GM23338 (cell line): ENCODE results near the gene TAF7. TPM values are rescaled to one million over a fixed set of nuclear protein-coding genes. Genes with fewer than 3 reads are reported as not detected.

Source experiments
- ATAC-seq: fragments of 200-7000 bp; cut with Tn5 transposase; 3 replicates; pipeline ENCODE4 v1.9.1; 2020
- DNase-seq: peaks from one replicate; pipeline ENCODE4 v3.0.0-alpha.2; 2015; ENCODE audit warnings: low spot score
- H2AFZ ChIP-seq: fragments of 200-600 bp; sonication (generic); 2 replicates; pipeline ENCODE4 v1.8.0; 2016; ENCODE audit warnings: antibody characterized with exemption, mild to moderate bottlenecking, moderate library complexity
- H3F3A ChIP-seq: fragments of 200-600 bp; sonication (generic); replicated peaks from 2 replicates; pipeline ENCODE4 v1.8.0; 2017; ENCODE audit warnings: antibody characterized with exemption, mixed run types, low read depth
- H3K27ac ChIP-seq: fragments of 200-600 bp; sonication (generic); 2 replicates; pipeline ENCODE4 v1.6.1; 2016; ENCODE audit warnings: low read depth
- H3K27me3 ChIP-seq: fragments of 200-600 bp; sonication (generic); 2 replicates; pipeline ENCODE4 v1.8.0; 2016; ENCODE audit warnings: mild to moderate bottlenecking, mixed run types, moderate library complexity; ENCODE audit not compliant: insufficient read depth
- H3K36me3 ChIP-seq: fragments of 200-600 bp; sonication (generic); 2 replicates; pipeline ENCODE4 v1.8.0; 2016; ENCODE audit warnings: mild to moderate bottlenecking; ENCODE audit not compliant: insufficient read depth
- H3K4me1 ChIP-seq: fragments of 200-600 bp; sonication (generic); 2 replicates; pipeline ENCODE4 v1.8.0; 2016; ENCODE audit warnings: mild to moderate bottlenecking, moderate library complexity; ENCODE audit not compliant: insufficient read depth
- H3K4me2 ChIP-seq: fragments of 200-600 bp; sonication (generic); 2 replicates; pipeline ENCODE4 v1.7.1; 2017; ENCODE audit warnings: mixed run types
- H3K4me3 ChIP-seq: fragments of 200-600 bp; sonication (generic); 2 replicates; pipeline ENCODE4 v1.6.1; 2016; ENCODE audit warnings: mixed run types
- H3K79me2 ChIP-seq: fragments of 200-600 bp; sonication (generic); replicated peaks from 2 replicates; pipeline ENCODE4 v1.8.0; 2017; ENCODE audit warnings: mild to moderate bottlenecking; ENCODE audit not compliant: insufficient read depth
- H3K9me2 ChIP-seq: fragments of 200-600 bp; sonication (generic); 2 replicates; pipeline ENCODE4 v1.8.0; 2017; ENCODE audit not compliant: insufficient read depth
- H4K20me1 ChIP-seq: fragments of 200-600 bp; sonication (generic); replicated peaks from 2 replicates; pipeline ENCODE4 v1.8.0; 2017; ENCODE audit warnings: mild to moderate bottlenecking; ENCODE audit not compliant: insufficient read depth
- H3K27ac Mint-ChIP-seq: 2 replicates; pipeline ENCODE4 v1.8.0; 2020; ENCODE audit warnings: inconsistent platforms, mild to moderate bottlenecking, moderate library complexity, mixed read lengths
- H3K27me3 Mint-ChIP-seq: 3 replicates; pipeline ENCODE4 v1.8.0; 2022; ENCODE audit warnings: low read depth, mild to moderate bottlenecking, moderate library complexity, mixed read lengths, inconsistent platforms; ENCODE audit not compliant: insufficient read depth, poor library complexity
- H3K36me3 Mint-ChIP-seq: 3 replicates; pipeline ENCODE4 v1.8.0; 2021; ENCODE audit warnings: low read depth, mild to moderate bottlenecking, inconsistent platforms, moderate library complexity, mixed read lengths
- H3K4me1 Mint-ChIP-seq: 3 replicates; pipeline ENCODE4 v1.8.0; 2020; ENCODE audit warnings: mild to moderate bottlenecking, inconsistent platforms, mixed read lengths
- H3K4me3 Mint-ChIP-seq: 3 replicates; pipeline ENCODE4 v1.8.0; 2021; ENCODE audit warnings: moderate library complexity, mild to moderate bottlenecking, inconsistent platforms, mixed read lengths
- H3K9me3 Mint-ChIP-seq: 3 replicates; pipeline ENCODE4 v1.8.0; 2020; ENCODE audit warnings: moderate library complexity, mild to moderate bottlenecking, inconsistent platforms, mixed read lengths
- CREB1 ChIP-seq: fragments of 250-450 bp; sonication (Bioruptor Pico); IDR thresholded peaks from 2 replicates; pipeline ENCODE4 v1.5.0; 2020; ENCODE audit warnings: low read depth, mild to moderate bottlenecking, moderate library complexity
- CTCF ChIP-seq, 2 experiments: fragments of 200-600 bp in 1 of 2; sonication (generic) in 1 of 2; conservative IDR thresholded peaks; 2 replicates each; pipeline versions ENCODE4 v1.5.1 to v1.6.1; 2016 to 2017; ENCODE audit warnings: antibody characterized with exemption in 2 of 2, low read depth in 2 of 2, mild to moderate bottlenecking in 2 of 2, moderate library complexity in 1 of 2
- ETS1 ChIP-seq: IDR thresholded peaks from 2 replicates; pipeline ENCODE4 v1.6.1; 2016; ENCODE audit warnings: antibody characterized with exemption
- EZH2 ChIP-seq: fragments of 200-600 bp; sonication (generic); IDR thresholded peaks from one replicate; pipeline ENCODE4 v1.8.0; 2017; ENCODE audit warnings: antibody characterized with exemption, mild to moderate bottlenecking, low read depth; ENCODE audit not compliant: unreplicated experiment
- EZH2phosphoT487 ChIP-seq: fragments of 200-600 bp; sonication (generic); IDR thresholded peaks from one replicate; pipeline ENCODE4 v1.8.1; 2018; ENCODE audit warnings: antibody characterized with exemption; ENCODE audit not compliant: unreplicated experiment
- NANOG ChIP-seq: IDR thresholded peaks from 2 replicates; pipeline ENCODE4 v1.6.1; 2016; ENCODE audit warnings: antibody characterized with exemption, borderline replicate concordance
- POLR2AphosphoS5 ChIP-seq: IDR thresholded peaks from 2 replicates; pipeline ENCODE4 v1.6.1; 2016; ENCODE audit warnings: antibody characterized with exemption, low read depth
- REST ChIP-seq: IDR thresholded peaks from one replicate; pipeline ENCODE4 v1.6.1; 2018; ENCODE audit warnings: antibody characterized with exemption; ENCODE audit not compliant: unreplicated experiment
- STAT1 ChIP-seq: IDR thresholded peaks from one replicate; pipeline ENCODE4 v1.6.1; 2016; ENCODE audit warnings: antibody characterized with exemption; ENCODE audit not compliant: unreplicated experiment
- ZNF114 ChIP-seq: fragments of 250-450 bp; sonication (Bioruptor Pico); IDR thresholded peaks from 2 replicates; pipeline ENCODE4 v1.5.0; 2020; ENCODE audit warnings: mild to moderate bottlenecking, moderate library complexity
- ZNF331 ChIP-seq: fragments of 250-450 bp; sonication (Bioruptor Pico); IDR thresholded peaks from 2 replicates; pipeline ENCODE4 v1.5.0; 2020; ENCODE audit warnings: low read depth, mild to moderate bottlenecking, moderate library complexity
- ZNF462 ChIP-seq: fragments of 250-450 bp; sonication (Bioruptor Pico); IDR thresholded peaks from 2 replicates; pipeline ENCODE4 v1.5.0; 2020; ENCODE audit warnings: mild to moderate bottlenecking, moderate library complexity
- long read RNA-seq: library from polyadenylated mRNA; unstranded; transcript quantifications from one replicate; pipeline ENCODE4 v2.0.0, GENCODE V29; 2020; ENCODE audit not compliant: unreplicated experiment
- polyA plus RNA-seq: library from polyadenylated mRNA; unstranded; fragments of >200 nt; fragmentation: Nextera tagmentation; extraction: Ambion mirVana; gene quantifications from 2 replicates; pipeline ENCODE4 v1.2.1, GENCODE V29; 2016
- total RNA-seq: library from RNA; depleted of rRNA; stranded (reverse); fragments of >200 nt; shearing (Covaris generic); gene quantifications from 2 replicates; pipeline ENCODE4 v1.2.3, GENCODE V29; 2014; rRNA removed

Gene TAF7
- total RNA-seq (92.0 and 107 TPM in 2 replicates), polyA plus RNA-seq (187 and 217 TPM in 2 replicates)
- long read RNA-seq, transcript TAF7-201 (1 exons, 2,334 nt): major isoform, 125 of 125 reads
- long read RNA-seq, partial matches to known transcripts: 0 of 125 reads
- long read RNA-seq, other reads (novel, unspliced or antisense): 0 of 125 reads

GRCh38 chr5:141320225-141321169, at the start of gene TAF7:
Gene TAF7, minus strand, starts transcription at chr5:141320784. Its CDS starts 740 bp downstream, at chr5:141320044.
- H3K4me1 Mint-ChIP-seq: peaks cover 10% of the 10 kb centered on the region
- DNase-seq (peak; percentile 97), ATAC-seq (peak; percentile 96)
- no peaks in the 10 kb centered on the region for H3K9me2 ChIP-seq
- no peaks in the 10 kb centered on the region for H3F3A ChIP-seq
- H4K20me1 ChIP-seq: peaks cover 24% of the 10 kb centered on the region
- peak within 1 kb of the TSS; percentile 80 for H3K4me2 ChIP-seq
- peak within 1 kb of the TSS; percentile 95 for H3K4me3 Mint-ChIP-seq
- H3K27ac Mint-ChIP-seq: peak within 1 kb of the TSS; percentile 99
- H3K36me3 ChIP-seq: peaks cover 13% of the 10 kb centered on the region
- peak within 1 kb of the TSS; percentile 87 for H2AFZ ChIP-seq
- H3K36me3 Mint-ChIP-seq: peaks cover 51% of the 10 kb centered on the region
- peaks cover 14% of the 10 kb centered on the region; the same call in 1 of the 2 replicates for H3K4me1 ChIP-seq
- peak within 1 kb of the TSS; percentile 92 for H3K27ac ChIP-seq
- peaks cover 53% of the 10 kb centered on the region for H3K9me3 Mint-ChIP-seq
- H3K27me3 ChIP-seq: no peaks in the 10 kb centered on the region
- H3K79me2 ChIP-seq: peaks cover 42% of the 10 kb centered on the region
- peak within 1 kb of the TSS; percentile 67 for H3K4me3 ChIP-seq
- H3K27me3 Mint-ChIP-seq: peaks cover 15% of the 10 kb centered on the region
- TF ChIP-seq POLR2AphosphoS5 (peak; percentile 99), ZNF114 (CRISPR knock-in tag) (no peak), EZH2 (no peak), STAT1 (no peak), ZNF331 (CRISPR knock-in tag) (no peak), ETS1 (peak; percentile 50), ZNF462 (CRISPR knock-in tag) (no peak), CTCF (conservative IDR thresholded peaks at IDR 0.05; ENCODE audit: low read depth in 2 of 2) (peak; percentile 86 to 88), REST (no peak), CREB1 (peak; percentile 82), NANOG (no peak), EZH2phosphoT487 (no peak)
